HG02678 (cell line): ENCODE data around the gene CTNNA2.

ENCODE experiments used
- ATAC-seq: cut with Tn5 transposase; IDR thresholded peaks from one replicate; pipeline ENCODE4 v1.9.1; 2021; ENCODE audit warnings: mild to moderate bottlenecking, moderate library complexity; ENCODE audit not compliant: unreplicated experiment

The CTNNA2 gene

GRCh38 chr2:80354858-80355257, 842.0 kb downstream of the CTNNA2 start:
- ATAC-seq: no peak

DNA sequence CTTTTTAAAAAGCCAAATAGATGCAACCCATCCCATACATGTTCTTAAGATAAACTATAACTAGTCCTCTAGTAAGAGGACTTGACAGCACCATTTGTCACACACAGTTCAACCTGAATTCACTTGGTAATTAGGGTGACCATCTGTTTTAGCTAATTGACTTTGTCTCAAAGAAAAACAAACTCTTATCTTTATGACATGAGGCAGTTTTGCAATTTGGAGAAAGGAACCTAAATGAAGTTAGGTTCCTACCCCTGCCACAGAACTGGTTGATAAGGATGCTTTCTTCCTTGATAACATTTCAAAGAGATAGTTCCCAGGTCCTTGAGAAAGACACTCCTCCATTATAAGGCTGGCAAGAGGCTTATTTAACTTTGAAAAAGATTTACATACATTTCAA, 849.1 kb downstream of the CTNNA2 start:
- ATAC-seq: no peak

DNA sequence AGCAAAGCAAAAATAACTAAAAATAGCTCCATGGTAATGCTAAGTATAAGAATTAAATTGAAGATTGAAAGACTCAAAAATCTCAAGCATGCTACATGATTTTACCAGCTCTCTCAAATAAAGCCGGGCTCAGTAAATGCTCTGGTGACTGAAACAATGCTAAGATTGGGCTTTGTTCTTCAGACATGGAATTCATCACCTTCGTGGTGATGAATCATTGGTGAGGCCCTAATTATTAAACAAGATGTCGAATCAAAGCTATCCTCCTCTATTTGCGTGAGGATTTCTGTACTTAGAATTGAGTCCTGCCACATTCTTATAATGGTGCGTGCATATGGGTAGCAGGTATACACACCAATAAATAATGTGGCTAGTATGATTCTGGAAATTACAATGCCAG, 850.5 kb downstream of the CTNNA2 start:
- ATAC-seq: no peak

- no peak for ATAC-seq
These were observed 851.0 kb downstream of the CTNNA2 start for GRCh38 chr2:80363791-80364349.

DNA sequence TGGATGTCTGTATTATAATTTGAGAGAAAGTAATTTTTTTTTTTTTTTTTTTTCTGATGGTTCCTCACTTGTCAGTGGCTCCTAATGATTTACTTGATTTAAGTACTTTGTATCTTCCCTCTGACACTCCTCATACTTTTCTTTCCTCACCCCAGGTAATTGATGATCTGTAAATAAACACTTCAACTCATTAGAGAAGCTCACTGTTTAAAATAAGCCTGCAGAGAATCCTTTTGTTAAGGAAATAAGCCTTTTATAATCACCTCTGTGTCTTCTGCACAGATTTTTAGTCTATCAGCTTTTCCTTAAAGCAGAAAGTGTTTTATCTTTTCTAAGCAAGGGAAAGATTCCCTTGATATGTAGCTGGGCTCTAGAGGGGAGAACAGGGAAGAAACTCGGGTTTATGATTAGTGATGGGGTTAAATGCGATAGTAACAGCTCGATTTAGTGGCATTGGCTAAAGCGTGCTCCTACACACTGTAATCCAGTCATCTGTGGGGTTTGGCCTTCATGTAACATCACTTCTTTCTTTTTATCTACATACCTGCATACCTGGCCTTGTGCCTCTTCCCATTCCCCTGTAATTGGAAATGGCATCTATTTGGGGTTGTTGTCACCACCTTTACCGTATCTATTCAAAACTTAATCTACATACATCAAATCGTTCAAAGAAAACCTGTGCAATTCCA, 851.8 kb downstream of the CTNNA2 start:
- no peak for ATAC-seq

- no peak for ATAC-seq
These were observed 852.9 kb downstream of the CTNNA2 start for GRCh38 chr2:80365762-80366161.

GRCh38 chr2:80370375-80371009, 857.6 kb downstream of the CTNNA2 start:
- no peak for ATAC-seq

GRCh38 chr2:80374105-80374504, 861.3 kb downstream of the CTNNA2 start:
- ATAC-seq: no peak

DNA sequence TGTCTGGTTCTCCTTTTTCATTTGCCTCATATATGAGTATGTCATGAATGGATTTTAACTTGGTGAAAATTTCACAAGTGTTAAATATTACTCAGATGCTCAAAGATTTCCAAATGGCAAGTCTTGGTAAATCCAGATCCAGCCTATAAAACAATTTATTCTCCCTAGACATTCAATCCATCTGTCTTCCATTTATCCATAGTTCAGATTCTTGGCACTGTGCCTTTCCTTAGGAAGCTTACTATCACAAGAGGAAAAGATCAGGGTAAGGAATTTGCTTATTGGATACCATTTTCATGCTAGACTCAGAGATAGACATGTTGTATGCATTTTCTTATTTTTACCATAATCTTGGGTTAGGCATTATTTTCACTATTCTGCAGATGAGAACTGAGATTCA, 864.2 kb downstream of the CTNNA2 start:
- ATAC-seq: no peak

- ATAC-seq: no peak
These were observed 867.9 kb downstream of the CTNNA2 start for GRCh38 chr2:80380736-80381135.

DNA sequence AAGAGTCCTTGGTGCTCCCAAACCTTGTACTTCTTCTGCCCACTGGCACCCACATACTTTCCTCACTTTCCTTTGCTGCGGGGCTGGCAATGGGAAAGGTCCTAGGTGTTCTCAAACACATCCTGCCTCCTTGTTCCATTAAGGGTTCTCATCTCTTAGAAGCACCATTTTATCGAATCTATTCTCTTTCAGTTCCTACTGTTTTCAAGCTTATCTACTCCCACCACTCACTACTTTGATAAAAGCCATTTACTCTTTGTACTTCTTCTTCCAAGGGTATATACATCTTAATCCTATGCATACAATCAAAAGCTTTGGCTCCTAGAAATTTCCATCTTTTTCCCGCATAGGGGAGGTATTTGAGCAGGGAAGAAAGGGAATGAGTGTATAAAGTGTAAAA, 868.8 kb downstream of the CTNNA2 start:
- ATAC-seq: no peak

- no peak for ATAC-seq
These were observed 879.6 kb downstream of the CTNNA2 start for GRCh38 chr2:80392441-80392840.

DNA sequence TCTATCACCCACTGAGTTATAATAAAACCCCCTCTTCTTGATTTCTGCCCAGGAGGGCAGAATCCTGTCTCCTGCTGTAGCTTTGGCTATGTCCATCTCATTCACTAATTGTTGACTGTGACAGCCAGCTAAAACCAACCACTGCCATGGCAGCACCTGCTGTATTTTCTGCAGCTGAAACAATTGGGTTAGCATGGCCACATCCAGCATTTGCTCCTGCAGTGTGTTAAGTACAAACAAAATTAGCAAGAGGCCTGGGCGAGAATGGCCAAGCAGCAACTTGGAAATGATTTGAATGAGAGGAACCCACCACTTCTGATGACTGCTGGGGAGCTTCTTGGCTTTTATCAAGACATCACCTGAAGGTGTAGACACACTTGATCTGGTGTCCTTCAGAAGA, 881.1 kb downstream of the CTNNA2 start:
- no peak for ATAC-seq

DNA sequence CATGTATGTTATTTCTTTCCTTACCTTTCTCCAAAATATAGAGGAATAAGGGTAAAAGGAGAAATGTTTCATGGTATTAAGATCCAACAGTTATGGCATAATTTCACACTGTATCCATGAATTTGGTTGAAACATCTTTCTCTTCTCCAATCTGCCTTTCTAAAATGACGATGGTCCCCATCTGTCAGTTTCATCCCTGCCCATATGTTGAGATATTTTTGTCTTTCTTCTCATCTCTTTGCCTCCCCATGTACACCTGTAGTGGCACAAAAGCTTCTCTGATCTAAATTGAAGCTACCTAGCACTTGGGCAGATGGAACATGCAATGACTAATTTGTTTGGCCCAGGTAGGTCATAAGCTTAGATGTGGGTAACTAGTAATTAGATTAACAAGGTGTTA, 882.4 kb downstream of the CTNNA2 start:
- no peak for ATAC-seq

- ATAC-seq: no peak
These were observed 883.4 kb downstream of the CTNNA2 start for GRCh38 chr2:80396276-80396675.

DNA sequence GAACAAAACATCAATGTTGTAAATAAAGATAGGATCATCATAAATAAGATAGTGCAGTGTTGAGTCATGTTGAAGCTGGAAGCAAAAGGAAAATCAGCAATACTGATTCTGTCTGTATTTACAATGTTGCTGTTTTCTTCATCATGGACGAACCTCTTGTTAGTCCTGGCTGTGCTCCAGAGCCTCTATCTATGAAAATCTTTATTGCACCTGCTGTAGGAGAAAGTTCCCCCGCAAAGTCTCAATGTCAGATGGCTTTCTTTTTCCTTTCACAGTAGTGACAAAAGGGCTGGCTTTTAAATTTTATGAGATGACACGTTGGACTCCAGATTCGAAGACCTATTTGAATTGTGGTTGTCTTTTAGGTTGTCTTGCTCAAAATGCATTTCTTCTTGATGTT, 890.2 kb downstream of the CTNNA2 start:
- ATAC-seq: no peak

- ATAC-seq: no peak
These were observed 894.5 kb downstream of the CTNNA2 start for GRCh38 chr2:80407377-80407776.

- ATAC-seq: no peak
These were observed 897.5 kb downstream of the CTNNA2 start for GRCh38 chr2:80410346-80410745.

DNA sequence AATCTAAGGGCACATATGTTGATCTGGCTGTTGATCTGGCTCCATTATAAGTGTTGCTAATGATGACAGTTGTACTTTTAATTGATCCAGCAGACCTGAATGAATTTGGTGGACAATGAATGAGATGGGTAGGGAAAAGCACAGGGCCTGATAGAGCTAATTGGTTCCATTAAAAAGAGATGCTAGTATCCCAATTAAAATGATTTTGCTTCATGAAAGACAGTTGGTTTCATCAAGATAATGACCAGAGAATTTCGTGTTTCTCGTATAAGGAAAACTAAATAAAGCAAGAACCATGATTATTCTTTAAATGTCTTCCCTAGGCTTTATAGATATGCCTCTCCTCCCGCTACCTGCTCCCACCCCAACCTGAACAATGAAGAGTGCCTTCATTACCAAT, 900.3 kb downstream of the CTNNA2 start:
- no peak for ATAC-seq

- no peak for ATAC-seq
These were observed 904.9 kb downstream of the CTNNA2 start for GRCh38 chr2:80417737-80418136.

- no peak for ATAC-seq
These were observed 907.8 kb downstream of the CTNNA2 start for GRCh38 chr2:80420530-80421208.

DNA sequence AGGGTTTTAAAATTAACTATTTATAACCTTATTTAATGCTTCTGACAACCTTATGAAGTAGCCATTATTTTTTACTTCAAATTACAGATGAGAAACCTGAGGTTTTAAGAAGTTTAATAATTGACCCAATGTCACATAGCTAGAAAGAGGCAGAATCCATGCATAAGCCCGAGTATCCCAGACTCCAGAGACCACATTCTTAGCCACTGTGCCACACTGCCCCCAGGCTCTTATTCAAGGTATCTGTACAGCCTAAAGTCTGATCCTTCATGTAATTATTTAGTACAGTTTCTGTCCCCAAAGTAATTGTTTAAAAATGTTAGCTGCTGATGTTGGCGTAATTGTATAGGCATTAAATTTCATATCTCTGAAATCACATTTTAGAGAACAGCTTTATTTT, 916.4 kb downstream of the CTNNA2 start:
- no peak for ATAC-seq
